K562 (cell line): ENCODE results near the gene NEDD4L. TPM values are rescaled to one million over a fixed set of nuclear protein-coding genes. Genes with fewer than 3 reads are reported as not detected.

Experiments used
- ATAC-seq: fragments of 200-7000 bp; cut with Tn5 transposase; 3 replicates; pipeline ENCODE4 v1.9.1; 2020; ENCODE audit warnings: moderate library complexity
- BruUV-seq: library from RNA; stranded (reverse); fragments of 400-500 nt; replicated peaks from 2 replicates; lab custom pipeline; 2021; lab: Mats Ljungman, UMichigan
- CTCF ChIA-PET: fragments of 300-600 bp; formaldehyde crosslinking; extraction: SDS; loops from one replicate; lab custom pipeline; 2021; ENCODE audit warnings: low intra/inter-chr PET ratio; lab: Yijun Ruan, JAX
- POLR2A ChIA-PET: fragments of 300-600, 350-650 bp; sonication (Branson Sonifier 250); formaldehyde crosslinking; extraction: SDS; loops from one replicate; lab custom pipeline; 2021; ENCODE audit warnings: antibody characterized with exemption, inconsistent platforms; lab: Yijun Ruan, JAX
- DNase-seq, 4 experiments: peaks; one replicate each; pipeline versions ENCODE4 v3.0.0 to v3.0.0-alpha.2; 2011 to 2018; ENCODE audit warnings: low spot score in 3 of 4, mixed read lengths in 3 of 4; ENCODE audit errors: extremely low read depth in 1 of 4
- FAIRE-seq: peaks from 2 replicates; lab custom pipeline; 2011; peaks lifted over from hg19 to GRCh38; lab: Jason Lieb, UNC
- H2AFZ ChIP-seq: 2 replicates; pipeline ENCODE4 v1.6.0; 2011; ENCODE audit warnings: low read depth, low read length, control low read depth, inconsistent platforms
- H3K27ac ChIP-seq: fragments of 200-600 bp; 3 replicates; pipeline ENCODE4 v1.8.0; 2011; ENCODE audit warnings: low read depth, mild to moderate bottlenecking, control low read depth, inconsistent platforms, low read length, moderate library complexity, mixed read lengths; ENCODE audit errors: extremely low read depth
- H3K27me3 ChIP-seq, 2 experiments: fragments of 300-600 bp in 1 of 2; 2 replicates in 1 of 2; 3 replicates in 1 of 2; pipeline versions ENCODE4 v1.6.0 to v1.8.0; 2011; ENCODE audit warnings: inconsistent platforms in 2 of 2, low read length in 2 of 2, mild to moderate bottlenecking in 1 of 2, mixed read lengths in 1 of 2, moderate library complexity in 1 of 2; ENCODE audit not compliant: control insufficient read depth in 2 of 2, insufficient read depth in 2 of 2
- H3K36me3 ChIP-seq: fragments of 300-600 bp; 3 replicates; pipeline ENCODE4 v1.8.0; 2011; ENCODE audit warnings: mild to moderate bottlenecking, low read length, inconsistent platforms; ENCODE audit not compliant: control insufficient read depth, insufficient read depth
- H3K4me1 ChIP-seq, 2 experiments: fragments of 200-600 bp in 1 of 2; replicated peaks in 1 of 2; 2 replicates in 1 of 2; 3 replicates in 1 of 2; pipeline versions ENCODE4 v1.5.1 to v1.8.0; 2011; ENCODE audit warnings: inconsistent platforms in 2 of 2, low read length in 2 of 2, mild to moderate bottlenecking in 1 of 2, mixed read lengths in 1 of 2, moderate library complexity in 1 of 2; ENCODE audit not compliant: control insufficient read depth in 2 of 2, insufficient read depth in 2 of 2
- H3K4me2 ChIP-seq: 2 replicates; pipeline ENCODE4 v1.6.1; 2011; ENCODE audit warnings: low read length, control low read depth, inconsistent platforms, mixed read lengths; ENCODE audit not compliant: insufficient read depth
- H3K4me3 ChIP-seq: fragments of 200-600 bp; sonication (generic), shearing (Covaris generic); 2 replicates; pipeline ENCODE4 v1.5.1; 2016; ENCODE audit warnings: control low read depth, inconsistent platforms
- H3K79me2 ChIP-seq: fragments of 200-600 bp; 3 replicates; pipeline ENCODE4 v1.8.0; 2011; ENCODE audit warnings: low read length, inconsistent platforms; ENCODE audit not compliant: control insufficient read depth, insufficient read depth
- H3K9ac ChIP-seq, 2 experiments: 2 replicates each; pipeline versions ENCODE4 v1.6.0 to v1.6.1; 2011; ENCODE audit warnings: low read depth in 2 of 2, low read length in 2 of 2, control low read depth in 1 of 2, inconsistent platforms in 1 of 2, mild to moderate bottlenecking in 1 of 2, mixed read lengths in 1 of 2; ENCODE audit not compliant: insufficient read depth in 1 of 2
- H3K9me1 ChIP-seq: one replicate; pipeline ENCODE4 v1.6.0; 2011; ENCODE audit warnings: inconsistent platforms, mild to moderate bottlenecking, low read length, moderate library complexity; ENCODE audit not compliant: control insufficient read depth, insufficient read depth
- H3K9me3 ChIP-seq: replicated peaks from 2 replicates; pipeline ENCODE4 v1.5.1; 2011; ENCODE audit warnings: low read depth, low read length, inconsistent platforms; ENCODE audit not compliant: control insufficient read depth, insufficient read depth
- H4K20me1 ChIP-seq: replicated peaks from 2 replicates; pipeline ENCODE4 v1.6.1; 2011; ENCODE audit warnings: low read length, inconsistent platforms, mixed read lengths; ENCODE audit not compliant: control insufficient read depth, insufficient read depth
- BRD9 ChIP-seq: fragments of 450-650 bp; IDR thresholded peaks from 2 replicates; pipeline ENCODE4 v1.6.1; 2018; ENCODE audit warnings: low read depth; ENCODE audit not compliant: partially characterized antibody
- ELF1 ChIP-seq: fragments of 200-800 bp; sonication (Bioruptor generic); IDR thresholded peaks from 2 replicates; pipeline ENCODE4 v1.6.1; 2016; ENCODE audit warnings: missing genetic modification characterization, missing compliant biosample characterization
- GABPB1 ChIP-seq: sonication (generic); formaldehyde crosslinking; IDR thresholded peaks from 2 replicates; pipeline ENCODE4 v1.8.0; 2022; ENCODE audit warnings: mild to moderate bottlenecking, missing genetic modification reagents
- HLTF ChIP-seq: fragments of 450-650 bp; IDR thresholded peaks from 2 replicates; pipeline ENCODE4 v1.6.1; 2016
- MEF2A ChIP-seq: IDR thresholded peaks from 2 replicates; pipeline ENCODE4 v1.6.1; 2011; ENCODE audit warnings: low read depth, mild to moderate bottlenecking, low read length, moderate library complexity; ENCODE audit not compliant: control insufficient read depth
- NCOA6 ChIP-seq: fragments of 450-650 bp; IDR thresholded peaks from 2 replicates; pipeline ENCODE4 v1.6.1; 2017; ENCODE audit warnings: mild to moderate bottlenecking
- SMARCB1 ChIP-seq: IDR thresholded peaks from 2 replicates; pipeline ENCODE4 v1.6.1; 2011; ENCODE audit warnings: improper control_type of control experiment, low read depth; ENCODE audit not compliant: insufficient read length
- TSC22D4 ChIP-seq: fragments of 450-650 bp; IDR thresholded peaks from 2 replicates; pipeline ENCODE4 v1.6.1; 2016; ENCODE audit warnings: missing genetic modification characterization, missing biosample characterization, control low read depth
- ZNF121 ChIP-seq: sonication (generic); formaldehyde crosslinking; conservative IDR thresholded peaks from 2 replicates; pipeline ENCODE4 v1.8.0; 2022; ENCODE audit warnings: missing genetic modification reagents
- WGBS: fragments of 100-300 bp; shearing (Covaris generic); methylation state at CpG from one replicate; pipeline ENCODE4 v1.1.6; 2016; ENCODE audit warnings: low coverage, mixed read lengths; ENCODE audit not compliant: insufficient coverage; ENCODE audit errors: missing lambda C conversion rate; 5-methylcytosine and 5-hydroxymethylcytosine counted together
- in situ Hi-C: fragments of 300-500 bp; cut with MboI; formaldehyde crosslinking; loops from 4 replicates; pipeline ENCODE4 v1.15.0; 2018; ENCODE audit warnings: inconsistent platforms, mixed read lengths
- intact Hi-C: fragments of 100-400 bp; cut with micrococcal nuclease; formaldehyde crosslinking; loops from 2 replicates; pipeline ENCODE4 v1.14.2; 2022
- polyA plus RNA-seq, 8 experiments: library from polyadenylated mRNA; depleted of rRNA in 4 of 8; stranded (reverse) in 5 of 8; unstranded in 3 of 8; fragments of >200 nt; fragmentation: Nextera tagmentation in 2 of 8; fragmentation: Illumina TruSeq in 1 of 8; extraction: Ambion mirVana in 2 of 8; extraction: Trizol in 1 of 8; gene quantifications; 2 replicates each; pipeline versions ENCODE4 v1.2.1 to v1.2.3, GENCODE V29; 2011 to 2014; ENCODE audit warnings: inconsistent platforms in 1 of 8, missing spikeins in 1 of 8
- total RNA-seq, 7 experiments: library from RNA; depleted of rRNA in 6 of 7; stranded (reverse); fragments of >200 nt in 6 of 7; fragmentation: Illumina TruSeq in 2 of 7; extraction: Trizol in 2 of 7; gene quantifications; 2 replicates each; pipeline versions ENCODE4 v1.2.1 to v1.2.3, GENCODE V29; 2011 to 2021; ENCODE audit warnings: low replicate concordance in 1 of 7
- TF ChIP-seq, protein P1 (sequence below): fragments of 250-450 bp; sonication (Bioruptor Pico); IDR thresholded peaks from 2 replicates; pipeline ENCODE4 v1.8.0; 2021; ENCODE audit warnings: borderline replicate concordance, mild to moderate bottlenecking, moderate library complexity; ENCODE audit not compliant: poor library complexity, severe bottlenecking

The NEDD4L gene
- total and polyA plus RNA-seq, 9 of the 15 experiments (the other 6 are each of a cell fraction or from before 2014, with no cell fraction given): 8.1 to 33.4 (median 19.9) TPM

DNA sequence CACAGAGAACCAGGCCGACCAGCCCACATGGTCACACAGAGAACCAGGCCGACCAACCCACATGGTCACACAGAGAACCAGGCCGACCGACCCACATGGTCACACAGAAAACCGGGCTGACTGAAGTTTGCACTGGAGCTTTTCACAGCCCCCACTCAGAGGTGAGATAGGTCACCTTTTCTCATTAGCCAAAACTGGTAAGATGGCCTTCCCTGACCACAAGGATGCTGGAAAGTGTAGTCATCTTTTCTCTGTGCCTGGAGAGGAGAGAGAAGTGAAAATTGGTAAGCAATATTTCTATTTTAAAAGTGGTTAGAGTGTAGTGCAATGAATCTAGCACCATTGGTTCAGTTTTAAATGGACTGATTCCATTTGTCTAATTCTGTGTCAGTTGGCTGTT lies 247.1 kb downstream of the NEDD4L start:
- Histone ChIP-seq H3K4me2 (no peak overlapping the region), H3K36me3 (no peaks in the 10 kb centered on the region), H3K79me2 (no peaks in the 10 kb centered on the region), H3K27ac (no peak overlapping the region), H3K9me1 (peaks cover 3% of the 10 kb centered on the region), H3K9ac (no peak overlapping the region), H3K27me3 (no peaks in the 10 kb centered on the region), H2AFZ (no peak overlapping the region), H3K9me3 (no peaks in the 10 kb centered on the region), H4K20me1 (no peaks in the 10 kb centered on the region), H3K4me1 (peaks cover 3 to 10% of the 10 kb centered on the region in 2 experiments; a peak in 3 of 5 replicates), H3K4me3 (no peak overlapping the region)
- FAIRE-seq (no peak), DNase-seq (no peak), ATAC-seq (no peak)
- BruUV-seq: no TSS peak
- no peak for TF ChIP-seq TSC22D4 (tag)
- no peak for TF ChIP-seq MEF2A
- TF ChIP-seq, protein P1, sequence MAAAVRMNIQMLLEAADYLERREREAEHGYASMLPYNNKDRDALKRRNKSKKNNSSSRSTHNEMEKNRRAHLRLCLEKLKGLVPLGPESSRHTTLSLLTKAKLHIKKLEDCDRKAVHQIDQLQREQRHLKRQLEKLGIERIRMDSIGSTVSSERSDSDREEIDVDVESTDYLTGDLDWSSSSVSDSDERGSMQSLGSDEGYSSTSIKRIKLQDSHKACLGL (CRISPR knock-in tag): no peak
- TF ChIP-seq BRD9: no peak
- TF ChIP-seq HLTF: no peak
- TF ChIP-seq ELF1 (tag): no peak
- TF ChIP-seq ZNF121 (CRISPR knock-in tag): no peak
- TF ChIP-seq GABPB1 (CRISPR knock-in tag): no peak
- no peak for TF ChIP-seq NCOA6
- TF ChIP-seq SMARCB1: no peak
- CTCF ChIA-PET: no interaction called here
- intact Hi-C loops (no loop called here), in situ Hi-C loops (no loop called here)
- WGBS: no CpG with 5 or more reads among the region's 5 CpGs
- POLR2A ChIA-PET: interaction anchor here (0.6 kb wide), 1 partner anchor 10 kb away, joined by 3 read pairs; no protein-coding TSS in a partner anchor
